ENCODE data around the gene C6orf15. TPM values are rescaled to one million over a fixed set of nuclear protein-coding genes. Genes with fewer than 3 reads are reported as not detected.

The C6orf15 gene
- total RNA-seq, 1 experiment from 2014 or later = not detected

DNA sequence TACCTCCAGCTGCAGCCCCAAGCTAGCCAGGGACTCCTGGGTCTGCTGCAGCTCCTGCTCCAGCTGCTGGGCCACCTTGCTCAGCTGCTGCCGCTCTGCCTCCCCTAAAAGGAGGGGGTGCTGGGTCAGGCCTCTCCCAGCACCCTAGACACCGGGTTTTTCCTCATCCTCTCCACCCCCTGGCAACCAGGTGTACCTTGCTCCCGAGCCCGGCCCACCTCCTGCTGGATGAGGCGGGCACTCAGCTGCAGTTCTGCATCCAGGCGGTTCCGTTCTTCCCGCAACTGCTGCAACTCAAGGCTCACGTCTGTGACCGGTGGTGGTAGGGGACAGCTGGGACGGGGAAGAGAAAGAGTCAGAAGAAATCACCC, 32.6 kb upstream of the C6orf15 start:
- Histone ChIP-seq H2AFZ (ENCODE audit: low read length) (no peak overlapping the region), H3K79me2 (ENCODE audit: low read length) (no peaks in the 10 kb centered on the region), H3K4me3 (ENCODE audit: low read length) (no peak overlapping the region), H3K27ac (ENCODE audit: low read length) (no peak overlapping the region), H3K9me3 (ENCODE audit: low read length) (no peaks in the 10 kb centered on the region), H4K20me1 (ENCODE audit: low read length) (no peaks in the 10 kb centered on the region), H3K27me3 (ENCODE audit: low read length) (no peaks in the 10 kb centered on the region), H3K36me3 (ENCODE audit: low read depth, low read length) (no peaks in the 10 kb centered on the region), H3F3A (ENCODE audit: low read length, unreplicated experiment) (no peaks in the 10 kb centered on the region), H3K4me2 (ENCODE audit: low read length) (no peak overlapping the region), H3K9me2 (replicated peaks; ENCODE audit: low read length) (no peaks in the 10 kb centered on the region), H3K9ac (ENCODE audit: low read length) (no peak overlapping the region), H3K4me1 (ENCODE audit: insufficient read depth, low read length) (no peaks in the 10 kb centered on the region)
- ChIA-PET POLR2A (ENCODE audit: unreplicated experiment) (no interaction called here), CTCF (no interaction called here)
- no peak for TF ChIP-seq CTCF (conservative IDR thresholded peaks at IDR 0.05; ENCODE audit: low read depth, low read length)
- intact Hi-C loops (cut with micrococcal nuclease) = no loop called here
- ATAC-seq (no peak), DNase-seq (no peak)
- TSS peak; percentile 10 for BruUV-seq (replicated peaks)

GRCh38 chr6:31144296-31144969, 32.1 kb upstream of the C6orf15 start:
- BruUV-seq (replicated peaks) = no TSS peak
- Histone ChIP-seq H4K20me1 (ENCODE audit: low read length) (no peaks in the 10 kb centered on the region), H3K27ac (ENCODE audit: low read length) (no peak overlapping the region), H3K9me3 (ENCODE audit: low read length) (no peaks in the 10 kb centered on the region), H3F3A (ENCODE audit: low read length, unreplicated experiment) (no peaks in the 10 kb centered on the region), H3K79me2 (ENCODE audit: low read length) (no peaks in the 10 kb centered on the region), H3K9ac (ENCODE audit: low read length) (no peak overlapping the region), H3K27me3 (ENCODE audit: low read length) (no peaks in the 10 kb centered on the region), H2AFZ (ENCODE audit: low read length) (no peak overlapping the region), H3K36me3 (ENCODE audit: low read depth, low read length) (no peaks in the 10 kb centered on the region), H3K9me2 (replicated peaks; ENCODE audit: low read length) (no peaks in the 10 kb centered on the region), H3K4me3 (ENCODE audit: low read length) (no peak overlapping the region), H3K4me1 (ENCODE audit: insufficient read depth, low read length) (no peaks in the 10 kb centered on the region), H3K4me2 (ENCODE audit: low read length) (no peak overlapping the region)
- ChIA-PET CTCF (no interaction called here), POLR2A (ENCODE audit: unreplicated experiment) (no interaction called here)
- intact Hi-C loops (cut with micrococcal nuclease) = no loop called here
- DNase-seq (no peak), ATAC-seq (no peak)
- TF ChIP-seq EZH2 (IDR thresholded peaks at IDR 0.05; ENCODE audit: low read length, unreplicated experiment) = no peak
- TF ChIP-seq EZH2phosphoT487 (IDR thresholded peaks at IDR 0.05; ENCODE audit: borderline replicate concordance, low read length) = no peak
- TF ChIP-seq CTCF (conservative IDR thresholded peaks at IDR 0.05; ENCODE audit: low read depth, low read length) = no peak

GRCh38 chr6:31143148-31143547, 30.8 kb upstream of the C6orf15 start:
- H3K4me1 ChIP-seq (ENCODE audit: insufficient read depth, low read length) = peaks cover 4% of the 10 kb centered on the region; the same call in 1 of the 2 replicates
- no peak for DNase-seq
- H3K9ac ChIP-seq (ENCODE audit: low read length) = no peak overlapping the region
- no peak for ATAC-seq
- H3K4me2 ChIP-seq (ENCODE audit: low read length) = no peak overlapping the region
- CTCF ChIA-PET = no interaction called here
- H3K9me2 ChIP-seq (replicated peaks; ENCODE audit: low read length) = no peaks in the 10 kb centered on the region
- intact Hi-C loops (cut with micrococcal nuclease) = no loop called here
- no peaks in the 10 kb centered on the region for H3F3A ChIP-seq (ENCODE audit: low read length, unreplicated experiment)
- BruUV-seq (replicated peaks) = no TSS peak
- no peak overlapping the region for H3K27ac ChIP-seq (ENCODE audit: low read length)
- no peaks in the 10 kb centered on the region for H3K79me2 ChIP-seq (ENCODE audit: low read length)
- no peaks in the 10 kb centered on the region for H3K36me3 ChIP-seq (ENCODE audit: low read depth, low read length)
- no peaks in the 10 kb centered on the region for H3K9me3 ChIP-seq (ENCODE audit: low read length)
- H3K4me3 ChIP-seq (ENCODE audit: low read length) = no peak overlapping the region
- no peaks in the 10 kb centered on the region for H3K27me3 ChIP-seq (ENCODE audit: low read length)
- no peaks in the 10 kb centered on the region for H4K20me1 ChIP-seq (ENCODE audit: low read length)
- POLR2A ChIA-PET (ENCODE audit: unreplicated experiment) = no interaction called here
- no peak overlapping the region for H2AFZ ChIP-seq (ENCODE audit: low read length)
- TF ChIP-seq EZH2 (IDR thresholded peaks at IDR 0.05; ENCODE audit: low read length, unreplicated experiment) (no peak), CTCF (conservative IDR thresholded peaks at IDR 0.05; ENCODE audit: low read depth, low read length) (no peak), EZH2phosphoT487 (IDR thresholded peaks at IDR 0.05; ENCODE audit: borderline replicate concordance, low read length) (no peak)

Data from PC-3 (cell line).